Mesendoderm (in vitro differentiated cells): ENCODE data around the gene USP32.

Source experiments
- DNase-seq: peaks from one replicate; pipeline ENCODE4 v3.0.0; 2013
- H2AK5ac ChIP-seq: 2 replicates; pipeline ENCODE4 v1.6.1; 2013; ENCODE audit warnings: low read length, inconsistent platforms
- H2BK120ac ChIP-seq: 2 replicates; pipeline ENCODE4 v1.6.1; 2013; ENCODE audit warnings: low read depth, mild to moderate bottlenecking, low read length, moderate library complexity, mixed read lengths
- H2BK15ac ChIP-seq: replicated peaks from 2 replicates; pipeline ENCODE4 v1.6.1; 2013; ENCODE audit warnings: low read depth, mild to moderate bottlenecking, moderate library complexity
- H2BK5ac ChIP-seq: 2 replicates; pipeline ENCODE4 v1.6.1; 2013; ENCODE audit warnings: low read length, inconsistent platforms
- H3K18ac ChIP-seq: 2 replicates; pipeline ENCODE4 v1.6.1; 2013; ENCODE audit warnings: mild to moderate bottlenecking, low read length, mixed read lengths
- H3K23ac ChIP-seq: one replicate; pipeline ENCODE4 v1.6.1; 2013; ENCODE audit warnings: low read length
- H3K27ac ChIP-seq: 2 replicates; pipeline ENCODE4 v1.5.1; 2013; ENCODE audit warnings: low read depth, mild to moderate bottlenecking, inconsistent platforms, low read length, moderate library complexity
- H3K27me3 ChIP-seq: 2 replicates; pipeline ENCODE4 v1.6.1; 2013; ENCODE audit warnings: low read length, control low read depth, mild to moderate bottlenecking, inconsistent platforms; ENCODE audit not compliant: insufficient read depth, poor library complexity
- H3K36me3 ChIP-seq: 2 replicates; pipeline ENCODE4 v1.6.1; 2013; ENCODE audit warnings: low read length, inconsistent platforms; ENCODE audit not compliant: control insufficient read depth, insufficient read depth
- H3K4ac ChIP-seq: one replicate; pipeline ENCODE4 v1.6.1; 2013; ENCODE audit warnings: low read depth, mild to moderate bottlenecking, low read length, moderate library complexity
- H3K4me1 ChIP-seq: 2 replicates; pipeline ENCODE4 v1.6.1; 2013; ENCODE audit warnings: low read depth, low read length, inconsistent platforms; ENCODE audit not compliant: control insufficient read depth
- H3K4me2 ChIP-seq: 2 replicates; pipeline ENCODE4 v1.6.1; 2013; ENCODE audit warnings: low read length
- H3K4me3 ChIP-seq: 2 replicates; pipeline ENCODE4 v1.5.1; 2013; ENCODE audit warnings: mild to moderate bottlenecking, low read length
- H3K56ac ChIP-seq: one replicate; pipeline ENCODE4 v1.6.1; 2013; ENCODE audit warnings: low read length
- H3K79me1 ChIP-seq: 2 replicates; pipeline ENCODE4 v1.6.1; 2013; ENCODE audit warnings: low read length, inconsistent platforms
- H3K79me2 ChIP-seq: 2 replicates; pipeline ENCODE4 v1.6.1; 2013; ENCODE audit warnings: mild to moderate bottlenecking, low read length; ENCODE audit not compliant: control insufficient read depth, insufficient read depth
- H3K9ac ChIP-seq: 2 replicates; pipeline ENCODE4 v1.6.1; 2013; ENCODE audit warnings: low read length, inconsistent platforms
- H4K5ac ChIP-seq: one replicate; pipeline ENCODE4 v1.6.1; 2013; ENCODE audit warnings: low read length
- H4K8ac ChIP-seq: one replicate; pipeline ENCODE4 v1.6.1; 2013; ENCODE audit warnings: low read depth, mild to moderate bottlenecking, control low read depth, low read length, moderate library complexity
- WGBS: extraction: QIAGEN DNeasy Blood & Tissue Kit; methylation state at CpG from one replicate; pipeline ENCODE4 v1.1.7; 2013; ENCODE audit warnings: low lambda C conversion rate, missing lambda C conversion rate; ENCODE audit not compliant: insufficient coverage; ENCODE audit errors: extremely low coverage; 5-methylcytosine and 5-hydroxymethylcytosine counted together

USP32 gene

DNA sequence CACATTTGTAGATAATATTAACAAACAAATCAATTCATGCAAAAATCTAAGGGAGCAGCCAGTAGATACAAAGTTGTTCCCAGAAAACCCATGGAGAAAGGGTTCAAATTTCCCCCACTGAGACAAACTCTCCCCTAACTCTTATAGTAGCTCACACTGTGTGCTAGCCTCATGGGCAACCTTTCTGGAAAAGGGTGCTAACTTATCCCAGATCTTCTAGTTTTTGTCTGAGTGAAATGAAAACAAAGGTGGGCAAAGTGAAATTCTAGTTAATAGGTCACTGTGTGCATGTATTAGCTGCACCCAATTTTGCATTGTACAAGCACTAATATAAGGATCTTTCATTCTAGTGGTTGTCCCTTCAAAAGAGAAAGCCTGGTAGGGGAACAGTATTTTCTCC lies 9.9 kb upstream of the USP32 start:
- Histone ChIP-seq H3K4me1 (no peaks in the 10 kb centered on the region), H3K27me3 (no peaks in the 10 kb centered on the region), H3K79me2 (no peaks in the 10 kb centered on the region), H3K36me3 (no peaks in the 10 kb centered on the region), H2BK120ac (no peak overlapping the region), H3K4me2 (no peak overlapping the region), H3K4ac (no peak overlapping the region), H2AK5ac (no peak overlapping the region), H3K79me1 (no peaks in the 10 kb centered on the region), H3K4me3 (no peak overlapping the region), H3K27ac (no peak overlapping the region), H3K23ac (no peak overlapping the region), H3K18ac (no peak overlapping the region), H4K5ac (no peak overlapping the region), H3K9ac (no peak overlapping the region), H2BK5ac (no peak overlapping the region), H2BK15ac (no peak overlapping the region), H3K56ac (no peak overlapping the region), H4K8ac (no peak overlapping the region)
- DNase-seq: no peak

DNA sequence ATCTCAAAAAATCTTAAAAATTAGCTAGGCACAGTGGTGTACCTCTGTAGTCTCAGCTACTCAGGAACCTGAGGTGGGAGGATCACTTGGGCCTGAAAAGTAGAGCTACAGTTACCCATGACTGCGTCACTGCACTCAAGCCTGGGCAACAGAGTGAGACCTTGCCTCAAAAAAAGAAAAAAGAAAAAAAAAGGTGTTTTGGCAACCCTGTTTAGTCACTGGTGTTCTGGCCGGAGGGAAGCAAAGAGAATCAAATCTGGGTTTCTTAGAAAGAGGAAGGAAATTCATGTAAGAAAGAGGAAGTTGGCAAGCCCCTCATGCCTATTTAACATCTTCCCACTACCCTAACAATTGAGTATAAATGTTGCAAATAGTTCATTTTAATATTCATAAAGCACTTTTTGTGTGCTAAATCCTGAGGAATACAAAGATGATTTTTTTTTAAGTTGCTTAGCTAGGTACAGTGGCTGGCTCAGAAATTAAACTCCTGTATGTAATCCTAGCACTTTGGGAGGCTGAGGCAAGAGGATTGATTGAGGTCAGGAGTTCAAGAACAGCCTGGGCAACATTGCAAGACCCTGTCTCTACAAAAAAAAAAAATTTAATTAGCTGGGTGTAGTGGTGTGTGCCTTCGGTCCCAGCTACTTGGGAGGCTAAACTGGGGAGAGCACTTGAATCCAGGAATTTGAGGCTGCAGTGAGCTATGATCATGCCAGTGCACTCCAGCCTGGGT lies 6.5 kb upstream of the USP32 start:
- Histone ChIP-seq H3K56ac (no peak overlapping the region), H4K5ac (no peak overlapping the region), H3K27ac (no peak overlapping the region), H3K4ac (no peak overlapping the region), H3K23ac (no peak overlapping the region), H3K9ac (no peak overlapping the region), H2BK15ac (peak overlapping the region; percentile 19), H3K4me2 (no peak overlapping the region), H2BK5ac (no peak overlapping the region), H4K8ac (no peak overlapping the region), H2AK5ac (no peak overlapping the region), H3K36me3 (no peaks in the 10 kb centered on the region), H3K18ac (no peak overlapping the region), H3K27me3 (no peaks in the 10 kb centered on the region), H3K4me3 (no peak overlapping the region), H2BK120ac (no peak overlapping the region), H3K79me2 (no peaks in the 10 kb centered on the region), H3K79me1 (no peaks in the 10 kb centered on the region), H3K4me1 (no peaks in the 10 kb centered on the region)
- no CpG with 5 or more reads among the region's 3 CpGs for WGBS
- no peak for DNase-seq

DNA sequence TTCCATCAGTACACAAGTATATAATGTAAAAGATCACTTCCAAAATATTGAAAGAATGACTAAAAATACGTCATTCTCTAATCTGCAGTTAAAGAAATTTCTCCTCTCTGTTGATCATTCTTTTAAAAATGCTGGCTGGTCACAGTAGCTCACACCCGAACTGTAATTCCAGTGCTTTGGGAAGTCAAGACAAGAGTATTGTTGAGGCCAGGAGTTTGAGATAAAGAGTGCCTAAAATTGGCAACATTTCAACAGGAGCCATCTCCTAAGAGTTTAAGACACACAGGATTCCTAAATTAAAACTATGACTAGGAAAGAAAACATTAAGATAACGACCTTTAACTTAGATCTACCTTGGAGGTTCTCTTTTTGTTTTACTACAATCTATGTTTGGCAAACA lies 4.5 kb upstream of the USP32 start:
- no peak overlapping the region for H3K4ac ChIP-seq
- no peak overlapping the region for H3K56ac ChIP-seq
- no peaks in the 10 kb centered on the region for H3K79me1 ChIP-seq
- peaks cover 2% of the 10 kb centered on the region for H3K4me1 ChIP-seq
- H4K8ac ChIP-seq: no peak overlapping the region
- no peak overlapping the region for H3K4me3 ChIP-seq
- H2BK120ac ChIP-seq: no peak overlapping the region
- no peak overlapping the region for H3K27ac ChIP-seq
- peaks cover 1% of the 10 kb centered on the region for H3K79me2 ChIP-seq
- no peak overlapping the region for H3K23ac ChIP-seq
- H2BK5ac ChIP-seq: no peak overlapping the region
- no peak overlapping the region for H2BK15ac ChIP-seq
- no peak overlapping the region for H2AK5ac ChIP-seq
- H4K5ac ChIP-seq: no peak overlapping the region
- no peak overlapping the region for H3K9ac ChIP-seq
- no peak for DNase-seq
- no peak overlapping the region for H3K18ac ChIP-seq
- H3K4me2 ChIP-seq: no peak overlapping the region
- no peaks in the 10 kb centered on the region for H3K36me3 ChIP-seq
- no peaks in the 10 kb centered on the region for H3K27me3 ChIP-seq
- WGBS: no CpG with 5 or more reads among the region's 3 CpGs

DNA sequence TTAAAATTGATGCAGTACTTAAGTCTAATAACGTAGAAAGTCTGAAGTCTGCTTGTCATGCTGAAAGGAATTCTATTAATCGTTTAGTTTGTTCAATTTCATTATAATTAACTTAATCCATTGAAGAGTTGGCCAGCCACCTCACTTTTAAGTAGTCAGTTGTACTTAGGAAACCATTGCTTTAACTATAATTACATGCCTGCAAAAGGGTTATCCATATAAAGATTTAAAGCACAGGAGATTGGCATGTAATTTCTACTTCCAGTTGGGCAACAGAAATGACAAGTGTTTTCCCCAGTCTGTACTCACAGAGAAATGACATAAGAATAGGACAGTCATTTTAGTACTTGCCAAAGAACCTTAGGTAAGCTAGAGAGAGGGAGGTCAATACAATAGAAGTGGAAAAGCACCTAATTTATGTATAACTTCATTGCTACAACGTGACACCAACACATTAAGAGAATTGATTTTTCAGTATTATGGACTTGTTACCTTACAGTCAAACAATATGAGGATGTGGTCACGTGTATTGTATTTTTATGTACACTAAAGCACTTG lies 3.7 kb upstream of the USP32 start:
- Histone ChIP-seq H3K79me2 (peaks cover 8% of the 10 kb centered on the region), H3K4ac (no peak overlapping the region), H3K23ac (no peak overlapping the region), H3K36me3 (no peaks in the 10 kb centered on the region), H2BK15ac (no peak overlapping the region), H4K5ac (no peak overlapping the region), H3K56ac (no peak overlapping the region), H2BK5ac (no peak overlapping the region), H4K8ac (no peak overlapping the region), H3K18ac (no peak overlapping the region), H2AK5ac (no peak overlapping the region), H3K9ac (no peak overlapping the region), H2BK120ac (no peak overlapping the region), H3K79me1 (peaks cover 5% of the 10 kb centered on the region), H3K4me2 (no peak overlapping the region), H3K4me3 (no peak overlapping the region), H3K27ac (no peak overlapping the region), H3K27me3 (no peaks in the 10 kb centered on the region), H3K4me1 (peaks cover 2% of the 10 kb centered on the region)
- DNase-seq: no peak
- no CpG with 5 or more reads among the region's 4 CpGs for WGBS

DNA sequence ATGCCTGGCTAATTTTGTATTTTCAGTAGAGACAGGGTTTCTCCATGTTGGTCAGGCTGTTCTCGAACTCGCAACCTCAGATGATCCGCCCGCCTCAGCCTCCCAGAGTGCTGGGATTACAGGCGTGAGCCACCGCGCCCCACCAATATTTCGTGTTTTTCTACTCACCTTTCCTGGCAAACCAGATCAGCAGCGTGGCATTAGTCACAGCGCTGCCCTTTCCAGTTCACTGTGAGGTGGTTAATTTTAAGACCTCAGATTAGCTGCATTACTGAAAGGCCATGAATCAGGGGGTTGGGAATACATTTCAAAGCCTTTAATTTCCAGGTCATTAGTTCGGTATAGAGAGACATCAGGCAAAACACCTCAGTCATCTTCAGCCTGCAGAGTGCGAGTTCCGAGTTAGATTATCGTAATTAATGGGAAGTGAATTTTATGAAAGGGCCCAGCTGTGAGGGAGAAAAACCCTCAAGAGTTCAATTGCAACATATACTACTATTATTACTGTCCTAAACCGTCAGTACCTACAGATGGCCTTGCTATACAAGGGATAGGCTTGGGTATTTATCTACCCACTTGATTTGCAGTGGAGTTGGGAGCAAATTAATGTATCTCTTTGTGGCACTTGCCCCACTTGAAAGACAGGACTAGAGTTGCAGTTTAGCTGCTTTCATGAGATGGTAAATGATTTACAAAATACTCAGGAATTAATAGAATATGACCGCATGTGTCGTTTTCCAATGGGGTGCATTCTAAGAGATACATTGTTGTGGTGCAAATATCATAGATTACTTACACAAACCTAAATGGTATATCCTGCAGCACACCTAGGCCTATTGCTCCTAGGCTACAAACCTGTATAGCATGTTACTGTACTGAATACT lies 2.1 kb upstream of the USP32 start:
- Histone ChIP-seq H4K8ac (no peak overlapping the region), H3K27ac (no peak overlapping the region), H3K56ac (no peak overlapping the region), H3K4me3 (no peak overlapping the region), H3K4me2 (no peak overlapping the region), H3K9ac (no peak overlapping the region), H3K36me3 (no peaks in the 10 kb centered on the region), H2BK5ac (no peak overlapping the region), H3K23ac (no peak overlapping the region), H4K5ac (no peak overlapping the region), H3K79me1 (peaks cover 5% of the 10 kb centered on the region), H2AK5ac (no peak overlapping the region), H2BK15ac (no peak overlapping the region), H2BK120ac (no peak overlapping the region), H3K27me3 (no peaks in the 10 kb centered on the region), H3K18ac (no peak overlapping the region), H3K4ac (no peak overlapping the region), H3K79me2 (peaks cover 14% of the 10 kb centered on the region), H3K4me1 (peaks cover 2% of the 10 kb centered on the region)
- no CpG with 5 or more reads among the region's 17 CpGs for WGBS
- no peak for DNase-seq
